Right lobe of liver (tissue), 4 donors: ENCODE data around the gene EEFSEC.

Experiments
- CTCF ChIP-seq, 4 donors: fragments of 200-600 bp in 3 of 4; fragments of 450-650 bp in 1 of 4; IDR thresholded peaks; one replicate each; pipeline versions ENCODE4 v1.5.1 to v1.8.0; 2016 to 2022; ENCODE audit warnings: antibody characterized with exemption in 4 of 4, mild to moderate bottlenecking in 2 of 4
- POLR2A ChIP-seq: fragments of 450-650 bp; IDR thresholded peaks from one replicate; pipeline ENCODE4 v1.6.1; 2017; ENCODE audit warnings: antibody characterized with exemption, mild to moderate bottlenecking
- donor health status: DM: no; HTN: no; CAD: no.
- donor health status: DM: no; HTN: no; CAD: no.
- donor health status: DM: no; HTN: yes; CAD: no.

- TF ChIP-seq CTCF (IDR thresholded peaks at IDR 0.05) (no peak), POLR2A (no peak)
Observed at GRCh38 chr3:128131897-128132646, 21.2 kb upstream of the EEFSEC start.
